ENCODE results near the gene OPCML. TPM values are rescaled to one million over a fixed set of nuclear protein-coding genes. Genes with fewer than 3 reads are reported as not detected.

The OPCML gene
- total RNA-seq, 1 experiment from 2014 or later, result not detected

DNA sequence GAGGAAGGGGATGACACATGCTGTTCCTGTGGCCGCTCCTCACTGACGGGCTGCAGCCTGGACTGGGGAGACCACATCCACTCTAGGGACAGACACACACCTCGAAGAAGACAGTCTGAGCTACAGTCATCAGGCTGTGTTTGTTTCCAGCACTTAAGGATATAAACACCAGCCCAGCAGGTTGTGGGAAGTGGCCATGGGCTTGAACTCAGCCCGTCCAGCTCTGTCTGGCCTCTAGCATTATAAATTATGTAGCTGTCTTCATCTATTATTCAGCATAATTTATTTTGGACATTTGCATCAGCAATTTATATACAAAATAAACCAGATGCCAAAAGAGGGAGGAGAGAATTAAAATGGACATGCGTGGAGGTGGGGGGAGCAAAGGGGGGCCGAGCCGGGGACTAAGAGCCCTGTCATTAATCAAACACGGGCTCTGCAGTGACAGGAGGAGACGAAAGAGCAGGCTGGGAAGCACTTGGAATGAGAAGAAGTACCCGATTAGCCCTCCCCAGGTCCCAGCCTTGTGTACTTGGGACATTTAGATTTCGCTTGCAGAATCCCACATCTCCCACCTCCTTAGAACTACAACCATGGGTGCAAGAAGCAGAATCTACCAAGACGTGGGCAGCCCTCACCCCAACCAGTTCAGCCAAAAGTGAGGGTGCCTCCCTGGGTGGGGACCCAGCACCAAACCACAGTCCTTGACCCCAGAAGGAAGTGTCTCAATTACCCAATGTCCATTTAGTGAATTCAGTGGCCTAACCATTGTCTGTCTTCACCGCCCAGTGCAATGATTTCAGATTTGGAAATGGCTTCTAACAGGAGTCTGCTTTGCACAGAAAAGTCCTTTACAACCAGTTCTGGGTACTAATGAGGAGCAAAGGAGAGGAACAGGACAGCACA, 309.6 kb downstream of the OPCML start:
- Histone ChIP-seq H3K4me3 (ENCODE audit: low read depth in 2 of 2, low read length in 2 of 2) (no peak overlapping the region), H3K4me1 (ENCODE audit: control insufficient read depth, insufficient read depth, low read length) (no peaks in the 10 kb centered on the region), H3K9me3 (ENCODE audit: control insufficient read depth, insufficient read depth, low read depth, low read length) (no peaks in the 10 kb centered on the region), H3K27me3 (ENCODE audit: control insufficient read depth, insufficient read depth, low read length) (peaks cover 2% of the 10 kb centered on the region; the same call in 1 of the 2 replicates), H3K36me3 (ENCODE audit: control insufficient read depth, insufficient read depth, low read length) (no peaks in the 10 kb centered on the region), H3K27ac (ENCODE audit: low read length) (no peak overlapping the region)
- POLR2A ChIA-PET, result no interaction called here
- ATAC-seq, result no peak
- CTCF ChIA-PET, result no interaction called here
- BruUV-seq (replicated peaks), result no TSS peak
- DNase-seq (ENCODE audit: low read depth, low spot score), result no peak
- intact Hi-C loops (cut with micrococcal nuclease; ENCODE audit: unreplicated experiment), result no loop called here
- in situ Hi-C loops (cut with HindIII; ENCODE audit: low pct_unique_long_range_greater_than_20kb, low sequenced_read_pairs), result no loop called here
- TF ChIP-seq TCF7L2 (IDR thresholded peaks at IDR 0.05; ENCODE audit: low read depth, low read length) (no peak), SIN3A (IDR thresholded peaks at IDR 0.05; ENCODE audit: borderline replicate concordance, insufficient read depth, low read depth, low read length) (no peak), POLR2AphosphoS5 (IDR thresholded peaks at IDR 0.05; ENCODE audit: low read depth, low read length) (no peak)
- TF ChIP-seq, protein P1, sequence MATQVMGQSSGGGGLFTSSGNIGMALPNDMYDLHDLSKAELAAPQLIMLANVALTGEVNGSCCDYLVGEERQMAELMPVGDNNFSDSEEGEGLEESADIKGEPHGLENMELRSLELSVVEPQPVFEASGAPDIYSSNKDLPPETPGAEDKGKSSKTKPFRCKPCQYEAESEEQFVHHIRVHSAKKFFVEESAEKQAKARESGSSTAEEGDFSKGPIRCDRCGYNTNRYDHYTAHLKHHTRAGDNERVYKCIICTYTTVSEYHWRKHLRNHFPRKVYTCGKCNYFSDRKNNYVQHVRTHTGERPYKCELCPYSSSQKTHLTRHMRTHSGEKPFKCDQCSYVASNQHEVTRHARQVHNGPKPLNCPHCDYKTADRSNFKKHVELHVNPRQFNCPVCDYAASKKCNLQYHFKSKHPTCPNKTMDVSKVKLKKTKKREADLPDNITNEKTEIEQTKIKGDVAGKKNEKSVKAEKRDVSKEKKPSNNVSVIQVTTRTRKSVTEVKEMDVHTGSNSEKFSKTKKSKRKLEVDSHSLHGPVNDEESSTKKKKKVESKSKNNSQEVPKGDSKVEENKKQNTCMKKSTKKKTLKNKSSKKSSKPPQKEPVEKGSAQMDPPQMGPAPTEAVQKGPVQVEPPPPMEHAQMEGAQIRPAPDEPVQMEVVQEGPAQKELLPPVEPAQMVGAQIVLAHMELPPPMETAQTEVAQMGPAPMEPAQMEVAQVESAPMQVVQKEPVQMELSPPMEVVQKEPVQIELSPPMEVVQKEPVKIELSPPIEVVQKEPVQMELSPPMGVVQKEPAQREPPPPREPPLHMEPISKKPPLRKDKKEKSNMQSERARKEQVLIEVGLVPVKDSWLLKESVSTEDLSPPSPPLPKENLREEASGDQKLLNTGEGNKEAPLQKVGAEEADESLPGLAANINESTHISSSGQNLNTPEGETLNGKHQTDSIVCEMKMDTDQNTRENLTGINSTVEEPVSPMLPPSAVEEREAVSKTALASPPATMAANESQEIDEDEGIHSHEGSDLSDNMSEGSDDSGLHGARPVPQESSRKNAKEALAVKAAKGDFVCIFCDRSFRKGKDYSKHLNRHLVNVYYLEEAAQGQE (IDR thresholded peaks at IDR 0.05; ENCODE audit: insufficient read depth in 1 of 2, low read depth in 2 of 2, low read length in 1 of 2), result no peak
- TF ChIP-seq, protein P2, sequence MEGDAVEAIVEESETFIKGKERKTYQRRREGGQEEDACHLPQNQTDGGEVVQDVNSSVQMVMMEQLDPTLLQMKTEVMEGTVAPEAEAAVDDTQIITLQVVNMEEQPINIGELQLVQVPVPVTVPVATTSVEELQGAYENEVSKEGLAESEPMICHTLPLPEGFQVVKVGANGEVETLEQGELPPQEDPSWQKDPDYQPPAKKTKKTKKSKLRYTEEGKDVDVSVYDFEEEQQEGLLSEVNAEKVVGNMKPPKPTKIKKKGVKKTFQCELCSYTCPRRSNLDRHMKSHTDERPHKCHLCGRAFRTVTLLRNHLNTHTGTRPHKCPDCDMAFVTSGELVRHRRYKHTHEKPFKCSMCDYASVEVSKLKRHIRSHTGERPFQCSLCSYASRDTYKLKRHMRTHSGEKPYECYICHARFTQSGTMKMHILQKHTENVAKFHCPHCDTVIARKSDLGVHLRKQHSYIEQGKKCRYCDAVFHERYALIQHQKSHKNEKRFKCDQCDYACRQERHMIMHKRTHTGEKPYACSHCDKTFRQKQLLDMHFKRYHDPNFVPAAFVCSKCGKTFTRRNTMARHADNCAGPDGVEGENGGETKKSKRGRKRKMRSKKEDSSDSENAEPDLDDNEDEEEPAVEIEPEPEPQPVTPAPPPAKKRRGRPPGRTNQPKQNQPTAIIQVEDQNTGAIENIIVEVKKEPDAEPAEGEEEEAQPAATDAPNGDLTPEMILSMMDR (IDR thresholded peaks at IDR 0.05), result no peak

DNA sequence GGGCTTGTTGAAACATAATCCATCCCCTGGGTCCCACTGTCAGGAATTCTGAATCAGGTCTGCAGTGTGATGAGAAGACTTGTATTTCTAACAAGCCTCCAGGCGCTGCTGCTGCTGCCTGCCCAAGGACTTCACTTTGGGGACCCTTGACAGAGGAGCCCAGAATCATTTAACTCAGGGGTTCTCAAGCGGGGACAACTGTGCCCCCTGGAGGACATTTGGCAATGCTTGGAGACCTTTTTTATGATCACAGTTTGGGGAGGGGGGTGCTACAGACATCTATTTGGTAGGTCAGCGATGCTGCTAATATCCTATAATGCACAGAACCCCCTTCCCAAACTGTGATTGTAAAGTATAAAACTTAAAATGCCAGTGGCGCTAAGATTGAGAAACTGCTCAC, 312.8 kb downstream of the OPCML start:
- TF ChIP-seq, protein P1 (IDR thresholded peaks at IDR 0.05; ENCODE audit: insufficient read depth in 1 of 2, low read depth in 2 of 2, low read length in 1 of 2), result no peak
- no peak for TF ChIP-seq SIN3A (IDR thresholded peaks at IDR 0.05; ENCODE audit: borderline replicate concordance, insufficient read depth, low read depth, low read length)
- TF ChIP-seq, protein P2 (IDR thresholded peaks at IDR 0.05), result peak; percentile 33; the same call in 1 of the 2 replicates
- Histone ChIP-seq H3K4me1 (ENCODE audit: control insufficient read depth, insufficient read depth, low read length) (no peaks in the 10 kb centered on the region), H3K27ac (ENCODE audit: low read length) (no peak overlapping the region), H3K36me3 (ENCODE audit: control insufficient read depth, insufficient read depth, low read length) (no peaks in the 10 kb centered on the region), H3K27me3 (ENCODE audit: control insufficient read depth, insufficient read depth, low read length) (peaks cover 7% of the 10 kb centered on the region), H3K4me3 (ENCODE audit: low read depth in 2 of 2, low read length in 2 of 2) (no peak overlapping the region), H3K9me3 (ENCODE audit: control insufficient read depth, insufficient read depth, low read depth, low read length) (no peaks in the 10 kb centered on the region)
- CTCF ChIA-PET, result no interaction called here
- in situ Hi-C loops (cut with HindIII; ENCODE audit: low pct_unique_long_range_greater_than_20kb, low sequenced_read_pairs) (no loop called here), intact Hi-C loops (cut with micrococcal nuclease; ENCODE audit: unreplicated experiment) (no loop called here)
- DNase-seq (ENCODE audit: low read depth, low spot score) (no peak), ATAC-seq (no peak)
- POLR2A ChIA-PET, result no interaction called here
- no TSS peak for BruUV-seq (replicated peaks)
